Measurements from ENCODE around the gene PLEKHG7.

- TF ChIP-seq POLR2A (IDR thresholded peaks at IDR 0.05) (no peak), CTCF (IDR thresholded peaks at IDR 0.05) (peak in 1 of 12 donors; percentile 9)
Measured at GRCh38 chr12:92735131-92735721, 32.4 kb downstream of the PLEKHG7 start.
